Activated CD8-positive, alpha-beta memory T cell treated with anti-CD3 and anti-CD28 coated beads for 4 hours (primary cell): Measurements from ENCODE around the gene DAGLB.
"Not testable (repeated sequence)": the region's sequence is repeated elsewhere in the genome, so short reads cannot be mapped to it uniquely, and the experiment has no call there.

Experiments used
- DNase-seq, 2 donors: peaks; one replicate each; pipeline ENCODE4 v3.0.0-alpha.2; 2020; ENCODE audit warnings: low read depth in 2 of 2

The DAGLB gene

DNA sequence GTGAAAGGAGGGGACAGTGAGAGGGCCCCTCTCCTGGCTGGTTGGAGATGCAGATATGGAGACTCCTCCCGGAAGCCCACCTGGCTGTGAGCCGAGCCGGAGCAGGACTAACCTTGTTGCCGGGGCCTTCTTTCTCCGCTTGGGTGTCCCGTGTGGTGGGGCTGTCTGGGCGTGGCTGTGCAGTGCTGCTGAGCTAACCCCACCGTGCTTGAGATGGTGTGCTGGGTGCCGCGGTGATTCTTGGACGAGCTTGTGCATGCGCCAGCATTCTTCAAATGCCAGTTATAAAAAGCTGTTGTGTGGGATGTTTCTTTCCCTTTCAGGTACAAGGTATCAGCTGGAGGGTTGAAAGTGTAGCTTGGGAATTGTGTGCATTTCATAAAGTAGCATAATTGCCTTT, 48.8 kb downstream of the DAGLB start:
- no peak for DNase-seq

DNA sequence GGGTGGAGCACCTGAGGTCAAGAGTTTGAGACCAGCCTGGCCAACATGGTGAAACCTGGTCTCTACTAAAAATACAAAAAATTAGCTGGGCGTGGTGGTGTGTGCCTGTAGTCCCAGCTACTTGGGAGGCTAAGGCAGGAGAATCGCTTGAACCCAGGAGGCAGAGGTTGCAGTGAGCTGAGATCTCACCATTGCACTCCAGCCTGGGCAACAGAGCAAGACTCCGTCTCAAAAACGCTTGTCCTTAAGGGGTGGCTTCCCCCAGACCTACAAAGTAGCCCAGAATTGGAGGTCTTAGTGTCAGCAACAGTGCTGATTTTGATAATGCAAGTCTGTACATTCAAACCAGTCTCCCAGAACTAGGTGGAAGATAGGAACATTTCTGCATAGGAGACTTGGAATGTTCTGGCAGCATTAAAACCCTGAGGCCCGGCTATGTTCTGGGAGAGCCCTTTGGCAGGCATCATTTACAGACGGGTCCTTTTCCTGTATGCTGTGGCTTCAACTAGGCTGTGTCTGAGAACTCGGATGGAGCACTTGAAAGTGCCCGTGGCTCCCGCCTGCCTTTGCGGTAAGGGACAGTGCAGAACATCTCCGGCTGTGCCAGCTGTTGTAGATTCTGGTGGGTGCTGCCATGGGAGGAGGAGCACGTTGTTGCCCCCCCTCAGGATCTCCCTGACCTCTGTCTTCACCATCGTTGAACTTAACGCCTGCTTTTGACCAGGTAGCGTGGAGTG, 49.8 kb downstream of the DAGLB start:
- DNase-seq, result not testable (repeated sequence)

DNA sequence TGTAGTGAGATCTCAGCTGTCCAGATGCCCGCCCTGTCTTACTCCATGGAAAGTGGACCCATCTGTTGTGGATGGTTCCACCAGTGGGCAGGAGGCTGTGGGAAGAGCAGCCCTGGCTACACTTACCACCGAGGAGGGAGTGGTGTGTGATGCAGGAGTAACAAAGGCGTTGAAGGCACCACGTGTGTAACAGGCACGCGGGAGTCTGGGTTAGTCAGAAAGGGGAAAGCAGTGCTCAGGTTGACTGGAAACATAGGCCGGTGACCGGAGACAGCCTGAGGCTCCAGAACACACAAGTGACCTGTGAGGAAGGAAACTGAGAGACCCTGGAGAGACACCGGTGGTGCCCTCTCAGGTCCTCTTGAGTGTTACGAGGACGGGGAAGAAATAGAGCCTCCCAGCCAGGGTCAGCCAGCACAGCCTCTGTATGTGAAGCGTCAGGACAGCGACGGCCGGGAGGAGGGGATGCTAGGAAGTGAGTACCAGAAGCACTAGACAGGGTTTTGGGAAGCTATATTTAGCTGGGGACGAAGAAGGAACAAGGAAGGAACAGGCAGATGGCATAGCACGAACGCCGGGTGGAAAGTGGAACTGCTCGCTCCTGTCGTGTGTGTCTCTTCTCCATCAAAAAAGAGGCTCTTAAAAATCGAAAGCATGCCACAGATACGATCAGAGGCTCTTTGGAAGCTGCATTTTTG, 51.7 kb downstream of the DAGLB start:
- no peak for DNase-seq

DNA sequence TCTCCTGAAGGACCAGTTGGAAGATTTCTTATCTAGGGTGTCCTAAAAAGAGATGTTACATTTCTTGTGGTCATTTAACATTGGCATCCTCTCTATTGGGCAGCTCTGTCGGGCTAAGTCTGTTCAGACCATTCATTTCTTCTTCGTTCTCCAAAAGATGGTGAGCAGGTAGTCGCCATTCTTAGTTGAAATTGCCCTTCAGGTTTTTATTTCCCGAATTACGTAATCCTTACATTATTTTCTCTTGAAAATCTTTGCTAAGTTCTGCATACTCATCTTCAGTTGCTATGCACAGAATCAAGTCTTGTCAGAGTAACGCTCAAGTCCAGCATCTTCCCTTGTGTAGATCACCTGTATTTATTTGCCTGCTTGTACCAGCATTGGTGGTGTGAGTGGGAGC, 53.6 kb downstream of the DAGLB start:
- no peak for DNase-seq

DNA sequence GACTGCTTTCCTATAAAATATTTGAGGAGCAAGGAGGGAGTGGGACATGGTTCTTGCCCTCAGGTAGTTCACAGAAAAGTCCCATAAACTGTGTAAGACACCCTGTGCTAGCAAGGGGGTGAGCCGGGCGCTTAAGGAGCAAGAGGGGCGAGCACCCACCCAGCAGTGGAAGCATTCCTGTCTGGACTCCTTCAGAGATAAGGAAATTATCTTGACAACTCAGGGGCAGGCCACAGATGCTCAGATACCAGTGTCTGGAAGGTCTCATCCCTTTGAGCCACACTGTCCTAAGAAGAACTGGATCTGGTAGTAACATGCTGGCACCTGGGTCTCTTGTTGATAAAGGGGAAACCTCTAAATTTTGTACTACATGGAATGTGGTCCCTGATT, 54.1 kb downstream of the DAGLB start:
- no peak for DNase-seq

DNA sequence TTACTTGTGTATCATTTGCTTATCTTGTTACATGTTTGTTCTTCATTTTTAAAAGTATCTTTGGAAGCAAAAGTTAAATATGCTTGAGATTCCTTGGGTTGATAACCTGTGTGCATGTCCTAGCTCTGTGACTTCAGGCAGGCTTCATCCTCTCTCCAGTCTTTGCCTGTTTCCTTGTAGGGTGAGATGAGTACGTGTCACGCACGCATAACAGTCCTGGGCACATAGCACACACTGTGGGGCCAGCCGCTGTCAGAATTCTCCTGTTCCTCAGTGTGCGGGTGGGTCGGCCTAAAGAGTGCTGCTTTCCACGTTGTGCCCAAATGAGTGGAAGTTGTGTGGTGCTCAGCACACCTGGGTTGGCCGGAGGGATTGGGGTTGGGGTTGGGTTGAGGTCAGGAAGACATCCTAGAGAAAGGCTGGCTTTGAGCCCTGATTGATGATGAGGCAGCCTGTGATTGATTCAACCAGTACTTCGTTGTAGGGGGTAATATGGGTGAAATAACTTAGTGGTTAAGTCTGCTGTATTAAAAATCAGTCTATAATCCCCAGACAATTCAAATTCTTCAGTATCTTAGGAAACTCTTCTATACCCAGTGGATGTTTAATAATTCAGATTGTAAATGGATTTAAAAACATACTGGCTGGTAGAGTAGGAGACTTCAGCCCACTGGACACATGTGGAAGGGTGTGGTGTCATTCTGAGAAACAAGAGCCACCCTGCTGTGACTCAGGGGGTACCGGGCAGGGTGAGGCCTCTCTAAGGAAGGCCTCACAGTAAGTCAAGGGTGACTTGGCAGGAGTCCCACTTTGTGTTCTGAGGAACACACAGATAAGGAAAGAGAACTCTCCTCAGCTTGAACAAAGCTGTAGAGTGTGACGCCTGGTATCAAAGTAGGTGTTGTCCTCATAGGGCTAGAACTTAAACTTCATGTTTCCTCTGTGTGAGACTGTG, 54.8 kb downstream of the DAGLB start:
- DNase-seq, result no peak

DNA sequence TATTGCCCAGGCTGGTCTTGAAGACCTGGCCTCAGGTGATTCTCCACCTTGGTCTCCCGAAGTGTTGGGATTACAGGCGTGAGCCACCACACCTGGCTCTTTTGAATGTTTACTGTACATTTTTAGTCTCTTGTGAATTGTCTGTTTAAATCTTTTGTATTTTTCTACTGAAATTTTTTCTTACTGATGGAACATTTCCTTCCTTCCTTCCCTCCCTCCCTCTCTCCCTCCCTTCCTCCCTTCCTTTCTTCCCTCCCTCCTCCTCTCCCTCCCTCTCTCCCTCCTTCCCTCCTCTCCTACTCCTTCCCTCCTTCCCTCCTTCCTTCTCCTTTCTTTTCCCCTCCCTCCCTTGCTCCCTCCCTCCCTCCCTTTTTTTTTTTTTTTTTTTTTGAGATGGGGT, 58.0 kb downstream of the DAGLB start:
- DNase-seq, result no peak

DNA sequence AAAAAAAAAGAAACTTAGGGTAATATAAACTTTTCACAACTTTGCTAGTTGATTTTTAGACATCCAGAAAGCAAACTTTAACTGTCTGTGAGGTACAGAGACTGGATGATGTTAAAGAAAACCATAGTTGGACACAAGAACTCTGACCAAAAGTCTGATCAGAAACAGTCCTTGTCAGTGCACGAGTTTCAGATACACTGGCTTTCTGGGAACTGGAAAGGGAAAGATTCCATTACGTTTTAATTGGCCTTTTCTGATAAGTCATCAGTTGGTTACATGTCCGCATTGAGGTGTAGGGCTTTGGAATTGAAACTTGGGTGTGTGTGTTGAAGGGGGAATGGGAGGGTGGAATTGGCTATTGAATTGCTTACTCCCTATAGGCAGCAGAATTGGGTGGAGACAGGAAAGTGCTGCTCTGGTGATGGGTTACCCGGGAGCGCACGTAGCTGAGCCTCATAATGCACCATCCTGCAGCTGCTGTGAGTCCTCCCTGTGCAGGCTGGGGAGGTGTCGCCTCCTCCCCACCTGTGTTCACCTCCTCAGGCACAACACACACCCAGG, 59.9 kb downstream of the DAGLB start:
- DNase-seq, result no peak

DNA sequence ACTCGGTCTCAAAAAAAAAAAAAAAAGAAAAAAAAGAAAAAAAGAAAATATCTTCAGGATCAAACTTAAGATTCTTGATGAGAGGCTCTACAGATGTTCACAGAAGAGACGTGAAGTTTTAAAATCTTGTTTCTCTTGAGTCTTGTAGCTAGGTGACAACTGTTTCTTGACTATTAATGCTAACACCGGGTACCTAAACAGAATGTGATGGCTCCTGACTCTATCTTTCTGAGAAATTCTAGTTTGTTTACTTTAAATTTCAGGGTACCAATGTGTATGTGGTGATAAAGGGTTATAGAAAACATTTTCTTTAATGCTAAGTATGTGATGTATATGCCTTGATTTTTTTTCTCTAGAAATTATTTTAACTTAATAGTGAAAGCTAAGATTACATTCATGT, 61.0 kb downstream of the DAGLB start:
- no peak for DNase-seq

DNA sequence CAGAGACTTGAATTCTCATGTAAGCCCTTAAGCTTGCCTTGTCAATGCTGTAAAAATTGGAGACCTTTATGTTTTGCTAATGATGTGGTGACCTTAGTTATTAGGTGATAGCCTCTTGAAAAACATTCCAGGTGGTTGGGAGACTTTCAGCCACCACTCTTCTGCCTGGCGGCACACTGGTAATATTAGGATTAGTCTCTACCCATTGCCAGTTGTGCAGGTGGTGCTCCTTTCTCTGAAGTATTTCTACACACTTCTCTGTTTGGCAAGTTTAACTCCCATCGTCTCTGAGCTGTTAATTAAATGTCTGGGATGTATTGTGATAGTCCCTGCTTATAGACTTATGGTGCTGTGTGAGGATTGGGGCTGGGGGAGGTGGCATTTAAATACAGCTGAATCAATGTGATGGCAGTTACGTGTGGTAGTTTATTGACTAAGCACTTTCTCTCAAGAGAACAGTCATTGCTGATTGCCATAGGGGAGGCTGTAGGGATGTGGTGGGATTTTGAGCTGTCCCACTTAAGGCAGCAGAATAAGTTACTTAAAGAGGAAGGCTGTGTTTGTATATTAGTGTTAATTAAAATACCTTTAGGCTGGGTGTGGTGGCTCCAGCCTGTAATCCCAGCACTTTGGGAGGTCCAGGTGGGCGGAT, 61.7 kb downstream of the DAGLB start:
- DNase-seq, result no peak

DNA sequence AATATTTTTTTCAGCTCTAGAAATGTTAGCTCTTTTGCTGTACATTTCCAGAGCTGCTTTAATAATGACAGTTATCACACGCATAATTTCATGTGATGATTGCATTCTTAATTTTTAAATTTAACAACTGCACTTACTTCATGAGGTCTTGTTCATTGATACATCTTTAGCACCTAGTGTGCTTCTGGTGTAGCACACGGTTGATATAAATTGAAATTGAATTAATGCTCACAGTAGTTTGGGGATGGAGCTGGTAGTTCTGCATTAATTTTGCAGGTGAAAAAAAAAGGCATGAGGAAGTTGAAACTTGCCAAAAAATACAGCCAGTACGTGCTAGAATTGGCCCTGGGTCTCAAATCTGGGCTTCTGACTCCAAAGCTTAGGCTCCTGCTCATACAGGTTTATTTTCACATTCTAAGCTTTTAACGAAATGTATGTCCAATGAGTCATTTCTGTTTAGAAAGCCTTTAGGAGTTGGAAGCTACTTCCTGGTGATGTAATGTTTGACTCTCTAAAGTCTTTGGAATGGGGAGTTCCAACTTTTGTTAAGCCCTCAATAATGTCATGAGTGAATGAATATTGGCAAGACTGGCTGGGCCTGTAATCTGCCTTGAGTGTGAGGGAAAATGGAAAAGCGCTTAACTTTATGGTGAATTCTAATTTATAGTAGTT, 62.5 kb downstream of the DAGLB start:
- no peak for DNase-seq

DNA sequence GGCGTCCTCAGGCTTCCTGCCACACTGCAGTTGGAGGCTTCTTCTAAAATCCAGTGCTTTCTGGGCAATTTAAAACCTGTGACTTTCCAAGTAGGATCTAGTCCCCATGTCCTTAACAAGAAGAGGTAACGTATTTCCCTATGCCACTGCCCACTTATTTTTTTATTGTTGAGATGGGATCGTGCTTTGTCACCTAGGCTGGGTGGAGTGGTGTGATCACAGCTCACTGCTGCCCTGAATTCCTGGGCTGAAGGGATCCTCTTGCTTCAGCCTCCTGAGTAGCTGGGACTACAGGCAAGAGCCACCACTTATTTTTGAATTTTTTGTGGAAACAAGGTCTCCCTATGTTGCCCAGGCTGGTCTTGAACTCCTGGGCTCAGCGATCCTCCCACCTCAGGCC, 63.4 kb downstream of the DAGLB start:
- no peak for DNase-seq

DNA sequence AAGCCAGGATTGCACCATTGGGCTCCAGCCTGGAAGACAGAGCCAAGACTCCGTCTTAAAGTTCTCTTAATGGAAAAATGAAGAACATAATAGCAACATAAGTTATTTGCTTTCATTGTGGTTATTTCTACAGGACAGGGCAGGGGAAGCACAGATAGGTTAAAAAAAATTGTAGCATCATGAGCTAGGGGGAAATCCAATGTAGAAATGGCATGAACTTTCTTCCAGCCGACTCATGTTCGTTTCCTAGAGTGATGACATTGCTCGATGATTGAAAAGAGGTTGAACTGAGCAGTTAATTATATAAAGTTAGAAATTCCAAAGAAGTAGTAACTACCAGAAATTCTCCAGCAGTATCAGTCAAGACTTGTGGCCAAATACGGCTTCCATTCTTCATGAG, 64.9 kb downstream of the DAGLB start:
- DNase-seq, result no peak

DNA sequence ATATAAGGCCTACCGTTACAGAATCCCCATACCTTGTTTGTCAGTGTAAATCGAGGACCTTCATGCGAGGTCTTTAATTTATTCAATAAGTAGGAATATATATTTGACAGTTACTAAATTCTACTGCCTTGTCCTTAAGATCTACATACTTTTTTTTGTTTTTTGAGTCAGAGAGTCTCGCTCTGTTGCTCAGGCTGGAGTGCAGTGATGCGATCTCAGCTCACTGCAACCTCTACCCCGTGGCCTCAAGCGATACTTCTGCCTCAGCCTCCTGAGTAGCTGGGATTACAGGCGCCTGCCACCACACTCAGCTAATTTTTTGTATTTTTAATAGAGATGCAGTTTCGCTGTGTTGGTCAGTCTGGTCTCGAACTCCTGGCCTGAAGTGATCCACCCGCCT, 65.9 kb downstream of the DAGLB start:
- DNase-seq, result not testable (repeated sequence)

DNA sequence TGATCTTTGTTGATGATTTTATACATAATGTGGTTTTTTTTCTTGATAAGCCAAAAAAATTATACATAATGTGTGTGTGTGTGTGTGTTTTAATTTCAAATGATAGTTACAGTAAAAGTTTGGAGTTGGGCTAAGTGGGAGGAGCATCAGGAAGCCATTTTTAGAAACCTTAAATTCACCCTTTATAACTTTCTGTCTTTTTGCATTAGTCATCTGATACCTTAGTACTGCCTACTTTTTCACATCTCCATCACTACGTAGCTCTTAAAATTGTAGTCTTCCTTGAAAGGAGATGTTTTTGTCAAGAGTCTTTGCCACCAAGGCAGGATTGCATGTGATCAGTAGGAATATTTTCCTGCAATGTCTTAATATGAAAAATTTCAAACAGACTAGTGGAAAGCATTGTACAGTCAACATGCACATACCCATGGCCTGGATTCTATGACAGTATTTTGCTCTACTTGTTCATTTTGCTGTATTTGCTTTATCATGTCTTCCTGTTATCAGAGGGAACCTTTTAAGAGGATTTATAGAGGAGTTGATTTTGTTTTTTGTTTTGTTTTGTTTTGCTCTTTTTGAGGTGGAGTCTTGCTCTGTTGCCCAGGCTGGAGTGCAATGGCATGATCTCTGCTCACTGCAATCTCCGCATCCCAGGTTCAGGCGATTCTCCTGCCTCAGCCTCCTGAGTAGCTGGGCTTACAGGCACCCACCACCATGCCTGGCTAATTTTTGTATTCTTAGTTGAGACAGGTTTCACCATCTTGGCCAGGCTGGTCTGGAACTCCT, 67.3 kb downstream of the DAGLB start:
- no peak for DNase-seq

DNA sequence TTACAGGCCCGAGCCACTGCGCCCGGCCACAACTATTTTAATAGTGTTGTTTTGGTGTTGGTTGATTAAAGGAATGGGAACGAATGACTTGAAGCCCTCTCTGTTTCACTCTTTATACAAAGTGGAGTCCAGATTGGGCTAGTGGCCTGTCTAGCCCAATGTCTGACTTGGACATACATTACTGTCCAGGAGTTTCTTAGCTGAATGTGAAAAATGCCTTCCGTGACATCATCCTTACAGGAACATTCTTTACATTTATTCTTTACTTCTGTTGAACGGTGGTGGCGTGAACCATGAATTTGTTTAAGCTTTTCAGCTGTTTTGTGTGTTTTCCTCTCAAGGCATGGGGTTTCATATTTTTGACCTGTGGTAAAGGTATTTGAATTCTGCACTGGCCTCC, 67.9 kb downstream of the DAGLB start:
- DNase-seq, result no peak

DNA sequence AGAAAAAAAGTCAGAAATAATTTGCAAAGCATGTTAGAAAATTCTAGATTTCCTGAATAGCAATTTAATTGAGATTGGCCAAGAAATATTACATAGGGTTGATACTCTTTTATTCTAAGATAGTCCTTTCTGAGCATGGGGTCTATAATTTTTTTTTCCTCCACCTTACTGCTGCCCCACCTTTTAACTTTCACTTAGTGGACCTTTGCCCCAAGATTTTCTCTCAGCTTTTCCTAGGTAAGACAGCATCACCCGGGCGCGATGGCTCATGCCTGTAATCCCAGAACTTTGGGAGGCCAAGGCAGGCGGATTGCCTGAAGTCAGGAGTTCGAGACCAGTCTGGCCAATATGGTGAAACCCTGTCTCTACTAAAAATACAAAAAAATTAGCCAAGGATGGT, 69.2 kb downstream of the DAGLB start:
- not testable (repeated sequence) for DNase-seq

DNA sequence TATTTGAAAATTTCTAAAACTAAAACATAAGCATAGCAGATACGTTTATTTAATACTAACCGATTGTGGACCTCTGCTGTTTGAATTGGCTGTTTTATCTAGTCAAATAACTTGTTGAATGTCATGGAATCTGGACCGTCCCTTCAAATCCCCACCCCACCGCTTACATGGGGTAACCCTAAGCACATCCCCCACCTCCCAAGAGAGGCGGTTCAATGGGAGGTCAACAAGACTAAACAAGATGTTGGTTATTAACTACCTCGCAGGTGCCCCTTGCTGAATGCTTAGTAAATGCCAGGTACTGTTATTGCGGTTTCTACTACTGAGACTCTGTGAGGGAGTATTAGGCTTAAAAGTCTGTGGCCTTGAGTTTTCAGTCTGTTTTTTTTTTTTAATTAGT, 70.9 kb downstream of the DAGLB start:
- no peak for DNase-seq

DNA sequence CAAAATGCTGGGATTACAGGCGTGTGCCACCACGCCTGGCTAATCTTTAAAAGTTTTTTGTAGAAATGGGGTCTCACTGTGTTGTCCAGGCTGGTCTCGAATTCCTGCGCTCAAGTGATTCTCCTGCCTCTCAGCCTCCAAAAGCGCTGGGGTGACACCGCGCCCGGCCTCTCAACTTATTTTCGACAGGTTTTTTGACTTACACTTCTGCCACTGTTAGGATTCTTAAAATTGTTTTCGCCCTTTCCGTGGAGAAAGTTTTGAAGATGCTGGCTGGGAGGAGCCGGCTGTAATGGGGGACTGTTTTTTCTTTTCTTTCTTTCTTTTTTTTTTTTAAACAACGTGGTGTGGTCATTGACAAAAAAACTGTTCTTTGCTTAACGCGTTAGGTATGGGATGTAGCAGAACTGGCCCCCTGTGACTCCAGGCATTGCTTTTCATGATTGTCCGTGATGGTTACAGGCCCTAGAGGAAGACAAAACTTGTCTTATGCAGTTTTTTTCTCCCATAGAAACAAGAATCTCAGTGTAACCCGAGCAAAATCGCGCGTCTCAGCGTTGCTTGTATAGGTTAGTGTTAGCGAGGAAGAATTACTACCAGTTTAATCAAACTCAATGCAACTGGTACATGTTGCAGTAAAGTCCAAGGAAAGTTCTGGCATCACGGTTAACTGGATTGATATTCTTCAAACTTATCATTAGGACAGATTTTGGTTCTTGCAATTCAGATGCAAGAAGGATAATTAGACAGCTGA, 72.2 kb downstream of the DAGLB start:
- DNase-seq, result no peak
